Loucy (cell line): ENCODE data around the gene ARHGAP15.

Experiments used
- H2AFZ ChIP-seq: fragments of 200-600 bp; sonication (generic); 2 replicates; pipeline ENCODE4 v1.6.0; 2016; ENCODE audit warnings: antibody characterized with exemption, mild to moderate bottlenecking, low read length, moderate library complexity
- H3F3A ChIP-seq: fragments of 200-600 bp; 2 replicates; pipeline ENCODE4 v1.6.0; 2016; ENCODE audit warnings: antibody characterized with exemption, low read depth, mild to moderate bottlenecking
- H3K27me3 ChIP-seq: fragments of 200-600 bp; sonication (generic); 2 replicates; pipeline ENCODE4 v1.6.1; 2014; ENCODE audit warnings: low read length, mild to moderate bottlenecking; ENCODE audit not compliant: insufficient read depth, poor library complexity, severe bottlenecking
- H3K36me3 ChIP-seq: fragments of 200-600 bp; sonication (generic); 2 replicates; pipeline ENCODE4 v1.6.1; 2016; ENCODE audit warnings: low read length; ENCODE audit not compliant: insufficient read depth
- H3K4me1 ChIP-seq: fragments of 200-600 bp; sonication (generic); 2 replicates; pipeline ENCODE4 v1.5.1; 2014; ENCODE audit warnings: low read length, mild to moderate bottlenecking; ENCODE audit not compliant: insufficient read depth, poor library complexity, severe bottlenecking
- H3K4me2 ChIP-seq: fragments of 200-600 bp; sonication (generic); 2 replicates; pipeline ENCODE4 v1.6.0; 2014; ENCODE audit warnings: antibody characterized with exemption, low read length, low read depth, mild to moderate bottlenecking; ENCODE audit not compliant: poor library complexity, severe bottlenecking
- H3K4me3 ChIP-seq: fragments of 200-600 bp; sonication (generic); 2 replicates; pipeline ENCODE4 v1.5.1; 2014; ENCODE audit warnings: low read length, mild to moderate bottlenecking, mixed read lengths; ENCODE audit not compliant: poor library complexity, severe bottlenecking
- H3K79me2 ChIP-seq: fragments of 200-600 bp; sonication (generic); 2 replicates; pipeline ENCODE4 v1.6.1; 2014; ENCODE audit warnings: low read length; ENCODE audit not compliant: insufficient read depth
- H3K9ac ChIP-seq: fragments of 200-600 bp; sonication (generic); 2 replicates; pipeline ENCODE4 v1.6.0; 2014; ENCODE audit warnings: mild to moderate bottlenecking, low read depth, low read length, moderate library complexity; ENCODE audit not compliant: poor library complexity, severe bottlenecking
- H3K9me2 ChIP-seq: fragments of 200-600 bp; sonication (generic); replicated peaks from 2 replicates; pipeline ENCODE4 v1.6.1; 2016; ENCODE audit warnings: low read depth, low read length, mixed read lengths
- H3K9me3 ChIP-seq: fragments of 200-600 bp; sonication (generic); 2 replicates; pipeline ENCODE4 v1.6.1; 2014; ENCODE audit warnings: mild to moderate bottlenecking, antibody characterized with exemption, low read length, low read depth; ENCODE audit not compliant: insufficient read depth
- H4K20me1 ChIP-seq: fragments of 200-600 bp; sonication (generic); 2 replicates; pipeline ENCODE4 v1.6.0; 2014; ENCODE audit warnings: antibody characterized with exemption, low read length, mild to moderate bottlenecking; ENCODE audit not compliant: insufficient read depth, poor library complexity, severe bottlenecking
- EZH2phosphoT487 ChIP-seq: fragments of 200-600 bp; IDR thresholded peaks from 2 replicates; pipeline ENCODE4 v1.6.1; 2018; ENCODE audit warnings: antibody characterized with exemption, mild to moderate bottlenecking, moderate library complexity, borderline replicate concordance
- TF ChIP-seq, protein P1 (sequence below): fragments of 200-600 bp; sonication (generic); conservative IDR thresholded peaks from 2 replicates; pipeline ENCODE4 v1.5.1; 2014; ENCODE audit warnings: mild to moderate bottlenecking, antibody characterized with exemption, low read length

Gene ARHGAP15

DNA sequence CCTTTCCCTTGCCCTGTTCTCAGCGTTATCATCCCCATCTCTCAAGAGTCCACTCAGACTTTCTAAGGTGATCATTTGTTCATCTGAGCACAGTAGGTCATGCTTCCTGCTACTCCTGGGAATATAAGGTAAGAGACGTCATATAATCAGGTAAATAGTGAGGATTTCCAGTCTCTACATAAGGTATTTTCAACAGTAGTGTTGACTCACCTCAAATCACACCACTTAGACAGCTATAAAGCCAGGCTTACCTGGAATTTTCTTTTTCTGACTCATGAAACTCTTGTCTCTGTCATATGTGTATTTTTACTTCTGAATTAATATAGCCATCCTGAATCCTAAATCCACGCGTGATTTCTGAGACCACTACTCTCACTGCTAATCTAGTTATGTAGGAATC is 443.2 kb downstream of the ARHGAP15 start:
- H3K4me1 ChIP-seq, result no peaks in the 10 kb centered on the region
- H3K4me2 ChIP-seq, result no peak overlapping the region
- no peaks in the 10 kb centered on the region for H3F3A ChIP-seq
- no peaks in the 10 kb centered on the region for H3K9me2 ChIP-seq
- H3K9ac ChIP-seq, result no peak overlapping the region
- no peak overlapping the region for H3K4me3 ChIP-seq
- no peaks in the 10 kb centered on the region for H3K79me2 ChIP-seq
- H4K20me1 ChIP-seq, result no peaks in the 10 kb centered on the region
- TF ChIP-seq, protein P1, sequence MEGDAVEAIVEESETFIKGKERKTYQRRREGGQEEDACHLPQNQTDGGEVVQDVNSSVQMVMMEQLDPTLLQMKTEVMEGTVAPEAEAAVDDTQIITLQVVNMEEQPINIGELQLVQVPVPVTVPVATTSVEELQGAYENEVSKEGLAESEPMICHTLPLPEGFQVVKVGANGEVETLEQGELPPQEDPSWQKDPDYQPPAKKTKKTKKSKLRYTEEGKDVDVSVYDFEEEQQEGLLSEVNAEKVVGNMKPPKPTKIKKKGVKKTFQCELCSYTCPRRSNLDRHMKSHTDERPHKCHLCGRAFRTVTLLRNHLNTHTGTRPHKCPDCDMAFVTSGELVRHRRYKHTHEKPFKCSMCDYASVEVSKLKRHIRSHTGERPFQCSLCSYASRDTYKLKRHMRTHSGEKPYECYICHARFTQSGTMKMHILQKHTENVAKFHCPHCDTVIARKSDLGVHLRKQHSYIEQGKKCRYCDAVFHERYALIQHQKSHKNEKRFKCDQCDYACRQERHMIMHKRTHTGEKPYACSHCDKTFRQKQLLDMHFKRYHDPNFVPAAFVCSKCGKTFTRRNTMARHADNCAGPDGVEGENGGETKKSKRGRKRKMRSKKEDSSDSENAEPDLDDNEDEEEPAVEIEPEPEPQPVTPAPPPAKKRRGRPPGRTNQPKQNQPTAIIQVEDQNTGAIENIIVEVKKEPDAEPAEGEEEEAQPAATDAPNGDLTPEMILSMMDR, result no peak
- no peak for TF ChIP-seq EZH2phosphoT487
- peaks cover 34% of the 10 kb centered on the region; the same call in 1 of the 2 replicates for H3K36me3 ChIP-seq
- H2AFZ ChIP-seq, result no peak overlapping the region
- H3K27me3 ChIP-seq, result no peaks in the 10 kb centered on the region
- no peaks in the 10 kb centered on the region for H3K9me3 ChIP-seq

DNA sequence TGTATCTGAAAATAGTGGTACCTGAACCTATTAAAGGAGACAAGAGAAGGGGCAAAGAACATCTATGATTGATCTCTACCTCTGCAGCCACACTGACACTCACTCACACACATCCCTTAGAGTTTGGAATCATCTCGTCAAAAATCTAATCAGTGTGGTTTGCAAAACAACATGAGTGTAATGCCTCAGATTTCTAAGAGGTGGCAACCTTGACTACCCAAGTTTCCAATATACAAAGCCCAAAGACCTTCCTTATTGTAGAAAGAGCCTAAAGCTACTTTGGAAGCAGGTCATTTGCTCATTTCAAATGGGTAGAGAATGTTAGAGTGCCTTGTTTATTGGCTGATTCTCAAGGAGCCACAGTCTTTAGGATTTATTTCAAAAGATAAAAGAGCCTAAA is 444.9 kb downstream of the ARHGAP15 start:
- no peaks in the 10 kb centered on the region for H3K79me2 ChIP-seq
- no peak overlapping the region for H3K9ac ChIP-seq
- H3F3A ChIP-seq, result no peaks in the 10 kb centered on the region
- no peak overlapping the region for H3K4me2 ChIP-seq
- H3K4me1 ChIP-seq, result no peaks in the 10 kb centered on the region
- no peak overlapping the region for H3K4me3 ChIP-seq
- no peaks in the 10 kb centered on the region for H3K27me3 ChIP-seq
- H3K9me3 ChIP-seq, result no peaks in the 10 kb centered on the region
- peaks cover 31% of the 10 kb centered on the region; the same call in 1 of the 2 replicates for H3K36me3 ChIP-seq
- H4K20me1 ChIP-seq, result no peaks in the 10 kb centered on the region
- TF ChIP-seq, protein P1, result no peak
- no peak for TF ChIP-seq EZH2phosphoT487
- H2AFZ ChIP-seq, result no peak overlapping the region
- no peaks in the 10 kb centered on the region for H3K9me2 ChIP-seq

DNA sequence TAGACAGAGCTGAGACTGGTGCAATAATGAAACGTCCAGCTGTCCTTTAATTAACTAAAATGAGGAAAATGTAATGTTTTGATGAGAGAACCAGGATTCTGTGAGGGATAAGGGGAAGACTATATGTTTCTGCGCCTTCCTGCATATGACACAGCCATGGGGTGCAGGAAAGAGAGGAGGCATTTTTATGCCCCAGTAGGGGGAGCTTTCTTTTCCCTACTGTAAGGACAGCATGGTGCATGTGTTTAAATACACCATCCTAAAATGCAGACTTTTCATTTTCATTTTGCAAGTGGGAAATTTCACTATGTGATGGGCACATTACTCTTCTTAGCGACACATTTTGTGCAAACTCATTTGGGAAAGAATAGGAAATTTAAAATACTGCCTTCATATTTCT is 446.1 kb downstream of the ARHGAP15 start:
- no peak overlapping the region for H3K9ac ChIP-seq
- H2AFZ ChIP-seq, result no peak overlapping the region
- H3K36me3 ChIP-seq, result peaks cover 29% of the 10 kb centered on the region; the same call in 1 of the 2 replicates
- H3K9me2 ChIP-seq, result no peaks in the 10 kb centered on the region
- no peak overlapping the region for H3K4me2 ChIP-seq
- no peaks in the 10 kb centered on the region for H3K79me2 ChIP-seq
- H3K4me1 ChIP-seq, result no peaks in the 10 kb centered on the region
- H4K20me1 ChIP-seq, result no peaks in the 10 kb centered on the region
- no peaks in the 10 kb centered on the region for H3K27me3 ChIP-seq
- no peaks in the 10 kb centered on the region for H3F3A ChIP-seq
- no peak overlapping the region for H3K4me3 ChIP-seq
- no peaks in the 10 kb centered on the region for H3K9me3 ChIP-seq
- no peak for TF ChIP-seq EZH2phosphoT487
- TF ChIP-seq, protein P1, result peak; percentile 70
